H9 (cell line): Measurements from ENCODE around the gene SORBS1. TPM values are rescaled to one million over a fixed set of nuclear protein-coding genes. Genes with fewer than 3 reads are reported as not detected.

Source experiments
- DNase-seq: peaks from one replicate; pipeline ENCODE4 v3.0.0-alpha.2; 2017
- H2AFZ ChIP-seq: one replicate; pipeline ENCODE4 v1.6.1; 2013; ENCODE audit warnings: mild to moderate bottlenecking, low read length, control low read depth, moderate library complexity
- H2AK5ac ChIP-seq: 2 replicates; pipeline ENCODE4 v1.6.1; 2013; ENCODE audit warnings: low read length, control low read depth, mixed read lengths; ENCODE audit not compliant: insufficient read length
- H2BK120ac ChIP-seq: one replicate; pipeline ENCODE4 v1.6.1; 2013; ENCODE audit warnings: low read depth, mild to moderate bottlenecking, low read length, control low read depth, inconsistent platforms; ENCODE audit not compliant: poor library complexity, severe bottlenecking
- H2BK12ac ChIP-seq: 2 replicates; pipeline ENCODE4 v1.6.1; 2013; ENCODE audit warnings: low read length, control low read depth, mixed read lengths, low read depth; ENCODE audit not compliant: insufficient read length
- H2BK15ac ChIP-seq: 2 replicates; pipeline ENCODE4 v1.6.1; 2013; ENCODE audit warnings: low read depth, low read length, control low read depth
- H2BK20ac ChIP-seq: one replicate; pipeline ENCODE4 v1.6.1; 2013; ENCODE audit warnings: low read depth, mild to moderate bottlenecking, low read length, control low read depth, inconsistent platforms; ENCODE audit not compliant: poor library complexity, severe bottlenecking
- H2BK5ac ChIP-seq: 2 replicates; pipeline ENCODE4 v1.6.1; 2013; ENCODE audit warnings: low read length, control low read depth, mixed read lengths; ENCODE audit not compliant: insufficient read length
- H3K14ac ChIP-seq: 2 replicates; pipeline ENCODE4 v1.6.1; 2013; ENCODE audit warnings: low read length, control low read depth; ENCODE audit not compliant: insufficient read depth
- H3K18ac ChIP-seq: 2 replicates; pipeline ENCODE4 v1.6.1; 2013; ENCODE audit warnings: low read depth, mild to moderate bottlenecking, mixed read lengths, low read length, control low read depth; ENCODE audit not compliant: insufficient read length
- H3K23ac ChIP-seq: 2 replicates; pipeline ENCODE4 v1.6.1; 2013; ENCODE audit warnings: low read length, control low read depth, mixed read lengths, low read depth; ENCODE audit not compliant: insufficient read length
- H3K23me2 ChIP-seq: 2 replicates; pipeline ENCODE4 v1.6.1; 2013; ENCODE audit warnings: low read depth, mild to moderate bottlenecking, mixed read lengths, low read length, control low read depth; ENCODE audit not compliant: insufficient read length, poor library complexity, severe bottlenecking
- H3K27ac ChIP-seq: 2 replicates; pipeline ENCODE4 v1.5.1; 2013; ENCODE audit warnings: low read length, control low read depth, mixed read lengths, low read depth; ENCODE audit not compliant: insufficient read length
- H3K27me3 ChIP-seq: 2 replicates; pipeline ENCODE4 v1.6.1; 2013; ENCODE audit warnings: low read length, control low read depth, inconsistent platforms; ENCODE audit not compliant: insufficient read depth
- H3K4ac ChIP-seq: 2 replicates; pipeline ENCODE4 v1.6.1; 2013; ENCODE audit warnings: low read depth, mild to moderate bottlenecking, control low read depth, inconsistent platforms, low read length, moderate library complexity
- H3K4me1 ChIP-seq: 2 replicates; pipeline ENCODE4 v1.6.1; 2013; ENCODE audit warnings: low read length, control low read depth, inconsistent platforms; ENCODE audit not compliant: insufficient read depth
- H3K4me2 ChIP-seq: 2 replicates; pipeline ENCODE4 v1.6.1; 2013; ENCODE audit warnings: low read length, control low read depth, mixed read lengths; ENCODE audit not compliant: insufficient read length, insufficient read depth
- H3K56ac ChIP-seq: 2 replicates; pipeline ENCODE4 v1.6.1; 2013; ENCODE audit warnings: low read depth, mild to moderate bottlenecking, mixed read lengths, low read length, control low read depth; ENCODE audit not compliant: insufficient read length
- H3K79me1 ChIP-seq: 2 replicates; pipeline ENCODE4 v1.6.1; 2013; ENCODE audit warnings: low read depth, mild to moderate bottlenecking, moderate library complexity, low read length, control low read depth, inconsistent platforms; ENCODE audit not compliant: insufficient read depth, poor library complexity, severe bottlenecking
- H3K79me2 ChIP-seq: 2 replicates; pipeline ENCODE4 v1.6.1; 2013; ENCODE audit warnings: low read length, control low read depth, inconsistent platforms; ENCODE audit not compliant: insufficient read depth
- H3K9ac ChIP-seq: 2 replicates; pipeline ENCODE4 v1.6.1; 2013; ENCODE audit warnings: low read length, control low read depth, mixed read lengths; ENCODE audit not compliant: insufficient read length; ENCODE audit errors: extremely low read depth
- H3K9me3 ChIP-seq: one replicate; pipeline ENCODE4 v1.6.1; 2013; ENCODE audit warnings: low read depth, low read length, inconsistent platforms; ENCODE audit not compliant: control insufficient read depth
- H3T11ph ChIP-seq: one replicate; pipeline ENCODE4 v1.6.1; 2013; ENCODE audit warnings: mild to moderate bottlenecking, low read length, control low read depth, inconsistent platforms
- H4K20me1 ChIP-seq: one replicate; pipeline ENCODE4 v1.6.1; 2013; ENCODE audit not compliant: control insufficient read depth, insufficient read length, insufficient read depth
- H4K5ac ChIP-seq: 2 replicates; pipeline ENCODE4 v1.6.1; 2013; ENCODE audit warnings: low read depth, mild to moderate bottlenecking, mixed read lengths, low read length, control low read depth; ENCODE audit not compliant: insufficient read length
- H4K8ac ChIP-seq: replicated peaks from 2 replicates; pipeline ENCODE4 v1.6.1; 2013; ENCODE audit warnings: low read length, control low read depth, mixed read lengths, low read depth; ENCODE audit not compliant: insufficient read length
- H4K91ac ChIP-seq: 2 replicates; pipeline ENCODE4 v1.6.1; 2013; ENCODE audit warnings: low read depth, mild to moderate bottlenecking, moderate library complexity, mixed read lengths, low read length, control low read depth; ENCODE audit not compliant: insufficient read length
- H3K27ac Mint-ChIP-seq, 3 experiments: 2 replicates in 2 of 3; 3 replicates in 1 of 3; pipeline ENCODE4 v1.8.0; 2020 to 2021; ENCODE audit warnings: mixed read lengths in 3 of 3, mild to moderate bottlenecking in 1 of 3, moderate library complexity in 1 of 3
- H3K27me3 Mint-ChIP-seq: 2 replicates; pipeline ENCODE4 v1.8.0; 2021; ENCODE audit warnings: low read depth, mild to moderate bottlenecking, moderate library complexity, mixed read lengths
- H3K36me3 Mint-ChIP-seq, 3 experiments: 2 replicates in 2 of 3; 3 replicates in 1 of 3; pipeline ENCODE4 v1.8.0; 2020 to 2021; ENCODE audit warnings: low read depth in 3 of 3, mixed read lengths in 3 of 3; ENCODE audit not compliant: insufficient read depth in 1 of 3
- H3K4me1 Mint-ChIP-seq, 2 experiments: 2 replicates each; pipeline ENCODE4 v1.8.0; 2020; ENCODE audit warnings: mixed read lengths in 2 of 2
- H3K4me3 Mint-ChIP-seq, 2 experiments: 2 replicates in 1 of 2; 3 replicates in 1 of 2; pipeline ENCODE4 v1.8.0; 2020 to 2021; ENCODE audit warnings: mild to moderate bottlenecking in 2 of 2, mixed read lengths in 2 of 2, moderate library complexity in 1 of 2
- H3K9me3 Mint-ChIP-seq, 2 experiments: 2 replicates in 1 of 2; 3 replicates in 1 of 2; pipeline ENCODE4 v1.8.0; 2020; ENCODE audit warnings: mild to moderate bottlenecking in 2 of 2, mixed read lengths in 2 of 2, moderate library complexity in 1 of 2
- WGBS: extraction: QIAGEN DNeasy Blood & Tissue Kit; methylation state at CpG from one replicate; pipeline ENCODE4 v1.1.7; 2013; ENCODE audit warnings: missing lambda C conversion rate, low lambda C conversion rate, mixed read lengths; ENCODE audit not compliant: insufficient read length; ENCODE audit errors: extremely low coverage; 5-methylcytosine and 5-hydroxymethylcytosine counted together
- total RNA-seq: library from RNA; stranded (reverse); gene quantifications from 2 replicates; pipeline ENCODE4 v1.2.1, GENCODE V29; 2021
- TF ChIP-seq, protein P1 (sequence below): fragments of 200-600 bp; sonication (generic); conservative IDR thresholded peaks from 3 replicates; pipeline ENCODE4 v1.8.0; 2021; ENCODE audit warnings: antibody characterized with exemption, mild to moderate bottlenecking

Gene SORBS1
- total RNA-seq, 1 experiment from 2014 or later, result 24.3 TPM

- peaks cover 8% of the 10 kb centered on the region for H3K4me1 ChIP-seq
- H3K14ac ChIP-seq, result no peak overlapping the region
- no peak overlapping the region for H2BK20ac ChIP-seq
- no peak overlapping the region for H3K23ac ChIP-seq
- H3K4ac ChIP-seq, result no peak overlapping the region
- no peak overlapping the region for H2BK12ac ChIP-seq
- peaks cover 12 to 15% of the 10 kb centered on the region in 2 experiments for H3K4me1 Mint-ChIP-seq
- WGBS, result no CpG with 5 or more reads among the region's 4 CpGs
- no peak for DNase-seq
- no peak overlapping the region for H2BK5ac ChIP-seq
- no peaks in the 10 kb centered on the region for H3K27me3 Mint-ChIP-seq
- no peaks in the 10 kb centered on the region for H3K27me3 ChIP-seq
- H3K27ac ChIP-seq, result no peak overlapping the region
- no peak overlapping the region for H3K56ac ChIP-seq
- no peak overlapping the region for H4K5ac ChIP-seq
- no peaks in the 10 kb centered on the region for H3K79me1 ChIP-seq
- no peaks in the 10 kb centered on the region for H3K36me3 Mint-ChIP-seq
- no peak overlapping the region for H2AFZ ChIP-seq
- H3T11ph ChIP-seq, result no peak overlapping the region
- H4K20me1 ChIP-seq, result no peaks in the 10 kb centered on the region
- TF ChIP-seq, protein P1, sequence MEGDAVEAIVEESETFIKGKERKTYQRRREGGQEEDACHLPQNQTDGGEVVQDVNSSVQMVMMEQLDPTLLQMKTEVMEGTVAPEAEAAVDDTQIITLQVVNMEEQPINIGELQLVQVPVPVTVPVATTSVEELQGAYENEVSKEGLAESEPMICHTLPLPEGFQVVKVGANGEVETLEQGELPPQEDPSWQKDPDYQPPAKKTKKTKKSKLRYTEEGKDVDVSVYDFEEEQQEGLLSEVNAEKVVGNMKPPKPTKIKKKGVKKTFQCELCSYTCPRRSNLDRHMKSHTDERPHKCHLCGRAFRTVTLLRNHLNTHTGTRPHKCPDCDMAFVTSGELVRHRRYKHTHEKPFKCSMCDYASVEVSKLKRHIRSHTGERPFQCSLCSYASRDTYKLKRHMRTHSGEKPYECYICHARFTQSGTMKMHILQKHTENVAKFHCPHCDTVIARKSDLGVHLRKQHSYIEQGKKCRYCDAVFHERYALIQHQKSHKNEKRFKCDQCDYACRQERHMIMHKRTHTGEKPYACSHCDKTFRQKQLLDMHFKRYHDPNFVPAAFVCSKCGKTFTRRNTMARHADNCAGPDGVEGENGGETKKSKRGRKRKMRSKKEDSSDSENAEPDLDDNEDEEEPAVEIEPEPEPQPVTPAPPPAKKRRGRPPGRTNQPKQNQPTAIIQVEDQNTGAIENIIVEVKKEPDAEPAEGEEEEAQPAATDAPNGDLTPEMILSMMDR, result no peak
- H3K9ac ChIP-seq, result no peak overlapping the region
- H3K9me3 ChIP-seq, result no peaks in the 10 kb centered on the region
- no peak overlapping the region for H4K91ac ChIP-seq
- no peak overlapping the region for H4K8ac ChIP-seq
- H3K27ac Mint-ChIP-seq, result no peak overlapping the region
- H3K4me3 Mint-ChIP-seq, result no peak overlapping the region
- no peaks in the 10 kb centered on the region for H3K23me2 ChIP-seq
- peaks cover 2% of the 10 kb centered on the region for H3K79me2 ChIP-seq
- H2BK120ac ChIP-seq, result no peak overlapping the region
- no peaks in the 10 kb centered on the region for H3K9me3 Mint-ChIP-seq
- no peak overlapping the region for H2AK5ac ChIP-seq
- H3K4me2 ChIP-seq, result no peak overlapping the region
- no peak overlapping the region for H3K18ac ChIP-seq
- no peak overlapping the region for H2BK15ac ChIP-seq
Observed at GRCh38 chr10:95525033-95525418, 36.1 kb downstream of the SORBS1 start.
